K562 (cell line): ENCODE data around the gene OSBPL1A. TPM values are rescaled to one million over a fixed set of nuclear protein-coding genes. Genes with fewer than 3 reads are reported as not detected.

Source experiments
- ATAC-seq: fragments of 200-7000 bp; cut with Tn5 transposase; 3 replicates; pipeline ENCODE4 v1.9.1; 2020; ENCODE audit warnings: moderate library complexity
- BruUV-seq: library from RNA; stranded (reverse); fragments of 400-500 nt; replicated peaks from 2 replicates; lab custom pipeline; 2021; lab: Mats Ljungman, UMichigan
- CTCF ChIA-PET: fragments of 300-600 bp; formaldehyde crosslinking; extraction: SDS; loops from one replicate; lab custom pipeline; 2021; ENCODE audit warnings: low intra/inter-chr PET ratio; lab: Yijun Ruan, JAX
- POLR2A ChIA-PET: fragments of 300-600, 350-650 bp; sonication (Branson Sonifier 250); formaldehyde crosslinking; extraction: SDS; loops from one replicate; lab custom pipeline; 2021; ENCODE audit warnings: antibody characterized with exemption, inconsistent platforms; lab: Yijun Ruan, JAX
- DNase-seq, 4 experiments: peaks; one replicate each; pipeline versions ENCODE4 v3.0.0 to v3.0.0-alpha.2; 2011 to 2018; ENCODE audit warnings: low spot score in 3 of 4, mixed read lengths in 3 of 4; ENCODE audit errors: extremely low read depth in 1 of 4
- FAIRE-seq: peaks from 2 replicates; lab custom pipeline; 2011; peaks lifted over from hg19 to GRCh38; lab: Jason Lieb, UNC
- H2AFZ ChIP-seq: 2 replicates; pipeline ENCODE4 v1.6.0; 2011; ENCODE audit warnings: low read depth, low read length, control low read depth, inconsistent platforms
- H3K27ac ChIP-seq: fragments of 200-600 bp; 3 replicates; pipeline ENCODE4 v1.8.0; 2011; ENCODE audit warnings: low read depth, mild to moderate bottlenecking, control low read depth, inconsistent platforms, low read length, moderate library complexity, mixed read lengths; ENCODE audit errors: extremely low read depth
- H3K27me3 ChIP-seq, 2 experiments: fragments of 300-600 bp in 1 of 2; 2 replicates in 1 of 2; 3 replicates in 1 of 2; pipeline versions ENCODE4 v1.6.0 to v1.8.0; 2011; ENCODE audit warnings: inconsistent platforms in 2 of 2, low read length in 2 of 2, mild to moderate bottlenecking in 1 of 2, mixed read lengths in 1 of 2, moderate library complexity in 1 of 2; ENCODE audit not compliant: control insufficient read depth in 2 of 2, insufficient read depth in 2 of 2
- H3K36me3 ChIP-seq: fragments of 300-600 bp; 3 replicates; pipeline ENCODE4 v1.8.0; 2011; ENCODE audit warnings: mild to moderate bottlenecking, low read length, inconsistent platforms; ENCODE audit not compliant: control insufficient read depth, insufficient read depth
- H3K4me1 ChIP-seq, 2 experiments: fragments of 200-600 bp in 1 of 2; replicated peaks in 1 of 2; 2 replicates in 1 of 2; 3 replicates in 1 of 2; pipeline versions ENCODE4 v1.5.1 to v1.8.0; 2011; ENCODE audit warnings: inconsistent platforms in 2 of 2, low read length in 2 of 2, mild to moderate bottlenecking in 1 of 2, mixed read lengths in 1 of 2, moderate library complexity in 1 of 2; ENCODE audit not compliant: control insufficient read depth in 2 of 2, insufficient read depth in 2 of 2
- H3K4me2 ChIP-seq: 2 replicates; pipeline ENCODE4 v1.6.1; 2011; ENCODE audit warnings: low read length, control low read depth, inconsistent platforms, mixed read lengths; ENCODE audit not compliant: insufficient read depth
- H3K4me3 ChIP-seq: fragments of 200-600 bp; sonication (generic), shearing (Covaris generic); 2 replicates; pipeline ENCODE4 v1.5.1; 2016; ENCODE audit warnings: control low read depth, inconsistent platforms
- H3K79me2 ChIP-seq: fragments of 200-600 bp; 3 replicates; pipeline ENCODE4 v1.8.0; 2011; ENCODE audit warnings: low read length, inconsistent platforms; ENCODE audit not compliant: control insufficient read depth, insufficient read depth
- H3K9ac ChIP-seq, 2 experiments: 2 replicates each; pipeline versions ENCODE4 v1.6.0 to v1.6.1; 2011; ENCODE audit warnings: low read depth in 2 of 2, low read length in 2 of 2, control low read depth in 1 of 2, inconsistent platforms in 1 of 2, mild to moderate bottlenecking in 1 of 2, mixed read lengths in 1 of 2; ENCODE audit not compliant: insufficient read depth in 1 of 2
- H3K9me1 ChIP-seq: one replicate; pipeline ENCODE4 v1.6.0; 2011; ENCODE audit warnings: inconsistent platforms, mild to moderate bottlenecking, low read length, moderate library complexity; ENCODE audit not compliant: control insufficient read depth, insufficient read depth
- H3K9me3 ChIP-seq: replicated peaks from 2 replicates; pipeline ENCODE4 v1.5.1; 2011; ENCODE audit warnings: low read depth, low read length, inconsistent platforms; ENCODE audit not compliant: control insufficient read depth, insufficient read depth
- H4K20me1 ChIP-seq: replicated peaks from 2 replicates; pipeline ENCODE4 v1.6.1; 2011; ENCODE audit warnings: low read length, inconsistent platforms, mixed read lengths; ENCODE audit not compliant: control insufficient read depth, insufficient read depth
- BHLHE40 ChIP-seq: IDR thresholded peaks from 2 replicates; pipeline ENCODE4 v1.6.1; 2011; ENCODE audit warnings: low read length, improper control_type of control experiment
- BRF1 ChIP-seq: IDR thresholded peaks from 3 replicates; pipeline ENCODE4 v1.6.1; 2011; ENCODE audit warnings: borderline replicate concordance, mild to moderate bottlenecking; ENCODE audit not compliant: insufficient read length; ENCODE audit errors: extremely low read depth
- CBX5 ChIP-seq: IDR thresholded peaks from 2 replicates; pipeline ENCODE4 v1.6.1; 2014; ENCODE audit warnings: low read depth, borderline replicate concordance
- CTCF ChIP-seq, 3 experiments: IDR thresholded peaks in 2 of 3; conservative IDR thresholded peaks in 1 of 3; 2 replicates each; pipeline ENCODE4 v1.5.1; 2011 to 2012; ENCODE audit warnings: low read length in 3 of 3, mild to moderate bottlenecking in 3 of 3, control low read depth in 2 of 3, improper control_type of control experiment in 1 of 3, inconsistent platforms in 1 of 3, low read depth in 1 of 3, mixed read lengths in 1 of 3, moderate library complexity in 1 of 3; ENCODE audit not compliant: insufficient read depth in 2 of 3
- MNT ChIP-seq, 2 experiments: fragments of 450-650 bp; conservative IDR thresholded peaks; 2 replicates each; pipeline ENCODE4 v1.6.1; 2017; ENCODE audit warnings: mild to moderate bottlenecking in 2 of 2, moderate library complexity in 2 of 2
- SMC3 ChIP-seq: conservative IDR thresholded peaks from 2 replicates; pipeline ENCODE4 v1.6.1; 2011; ENCODE audit warnings: low read depth, low read length, improper control_type of control experiment; ENCODE audit not compliant: insufficient read depth
- USF2 ChIP-seq: sonication (generic); formaldehyde crosslinking; IDR thresholded peaks from 2 replicates; pipeline ENCODE4 v1.5.0; 2020; ENCODE audit warnings: missing genetic modification reagents
- WGBS: fragments of 100-300 bp; shearing (Covaris generic); methylation state at CpG from one replicate; pipeline ENCODE4 v1.1.6; 2016; ENCODE audit warnings: low coverage, mixed read lengths; ENCODE audit not compliant: insufficient coverage; ENCODE audit errors: missing lambda C conversion rate; 5-methylcytosine and 5-hydroxymethylcytosine counted together
- in situ Hi-C: fragments of 300-500 bp; cut with MboI; formaldehyde crosslinking; loops from 4 replicates; pipeline ENCODE4 v1.15.0; 2018; ENCODE audit warnings: inconsistent platforms, mixed read lengths
- intact Hi-C: fragments of 100-400 bp; cut with micrococcal nuclease; formaldehyde crosslinking; loops from 2 replicates; pipeline ENCODE4 v1.14.2; 2022
- polyA plus RNA-seq, 8 experiments: library from polyadenylated mRNA; depleted of rRNA in 4 of 8; stranded (reverse) in 5 of 8; unstranded in 3 of 8; fragments of >200 nt; fragmentation: Nextera tagmentation in 2 of 8; fragmentation: Illumina TruSeq in 1 of 8; extraction: Ambion mirVana in 2 of 8; extraction: Trizol in 1 of 8; gene quantifications; 2 replicates each; pipeline versions ENCODE4 v1.2.1 to v1.2.3, GENCODE V29; 2011 to 2014; ENCODE audit warnings: inconsistent platforms in 1 of 8, missing spikeins in 1 of 8
- total RNA-seq, 7 experiments: library from RNA; depleted of rRNA in 6 of 7; stranded (reverse); fragments of >200 nt in 6 of 7; fragmentation: Illumina TruSeq in 2 of 7; extraction: Trizol in 2 of 7; gene quantifications; 2 replicates each; pipeline versions ENCODE4 v1.2.1 to v1.2.3, GENCODE V29; 2011 to 2021; ENCODE audit warnings: low replicate concordance in 1 of 7

OSBPL1A gene
- total and polyA plus RNA-seq, 9 of the 15 experiments (the other 6 are each of a cell fraction or from before 2014, with no cell fraction given): 0.40 to 0.49 TPM; not detected in 7

- H3K4me1 ChIP-seq: no peaks in the 10 kb centered on the region
- intact Hi-C loops: no loop called here
- H3K36me3 ChIP-seq: no peaks in the 10 kb centered on the region
- H3K9ac ChIP-seq: no peak overlapping the region
- FAIRE-seq (no peak), ATAC-seq (no peak), DNase-seq (no peak)
- no peak overlapping the region for H3K4me3 ChIP-seq
- no peaks in the 10 kb centered on the region for H4K20me1 ChIP-seq
- H3K79me2 ChIP-seq: no peaks in the 10 kb centered on the region
- ChIA-PET CTCF (no interaction called here), POLR2A (no interaction called here)
- BruUV-seq: no TSS peak
- 0% methylated on average over 4 of the region's 4 CpGs for whole genome bisulfite sequencing
- in situ Hi-C loops: no loop called here
- no peak overlapping the region for H3K27ac ChIP-seq
- no peak for TF ChIP-seq CBX5
- TF ChIP-seq BRF1: no peak
- H3K9me1 ChIP-seq: no peaks in the 10 kb centered on the region
- no peaks in the 10 kb centered on the region for H3K27me3 ChIP-seq
- no peaks in the 10 kb centered on the region for H3K9me3 ChIP-seq
- H2AFZ ChIP-seq: no peak overlapping the region
- H3K4me2 ChIP-seq: no peak overlapping the region
Observed at GRCh38 chr18:24120676-24121075, 276.9 kb downstream of the OSBPL1A start.

GRCh38 chr18:24118750-24119577 lies 278.7 kb downstream of the OSBPL1A start:
- no TSS peak for BruUV-seq
- intact Hi-C loops: loop anchor here (5.0 to 10.0 kb wide), 3 partner anchors 104 to 497 kb away; partner anchors contain the start of gene TTC39C
- in situ Hi-C loops: no loop called here
- TF ChIP-seq MNT (conservative IDR thresholded peaks at IDR 0.05): peak in 1 of 2 experiments; percentile 34; a peak in 1 of 4 replicates
- TF ChIP-seq SMC3: peak; percentile 48; the same call in 1 of the 2 replicates
- peak; percentile 57 to 84 (median 74) for TF ChIP-seq CTCF (IDR thresholded peaks at IDR 0.05 in 2 of 3, conservative IDR thresholded peaks at IDR 0.05 in 1 of 3; ENCODE audit: insufficient read depth in 2 of 3, low read depth in 1 of 3, low read length in 3 of 3)
- TF ChIP-seq USF2 (CRISPR knock-in tag): peak; percentile 93
- no peak for TF ChIP-seq BHLHE40

More at GRCh38 chr18:24118750-24119577, 278.7 kb downstream of the OSBPL1A start:
- Histone ChIP-seq H3K9ac (no peak overlapping the region), H3K27me3 (peaks cover under 1 to 3% of the 10 kb centered on the region in 2 experiments; a peak in 4 of 5 replicates), H3K9me1 (no peaks in the 10 kb centered on the region), H3K4me2 (no peak overlapping the region), H3K27ac (no peak overlapping the region), H2AFZ (no peak overlapping the region), H3K4me1 (no peaks in the 10 kb centered on the region), H3K9me3 (no peaks in the 10 kb centered on the region), H4K20me1 (no peaks in the 10 kb centered on the region; the same call in 1 of the 2 replicates), H3K4me3 (no peak overlapping the region), H3K79me2 (no peaks in the 10 kb centered on the region), H3K36me3 (no peaks in the 10 kb centered on the region)
- peak; percentile 89 for ATAC-seq
- peak; percentile 58 to 81 (median 66) for DNase-seq
- ChIA-PET POLR2A (no interaction called here), CTCF (interaction anchor here (0.6 to 0.7 kb wide), 2 partner anchors 10 to 573 kb away, joined by 3 to 4 read pairs; no protein-coding TSS in a partner anchor)
- whole genome bisulfite sequencing: 3% methylated on average over 8 of the region's 8 CpGs
- peak; percentile 90 for FAIRE-seq
